ENCODE data around the gene APOBEC3F.
"Not testable (repeated sequence)": the region's sequence is repeated elsewhere in the genome, so short reads cannot be mapped to it uniquely, and the experiment has no call there.

APOBEC3F gene

DNA sequence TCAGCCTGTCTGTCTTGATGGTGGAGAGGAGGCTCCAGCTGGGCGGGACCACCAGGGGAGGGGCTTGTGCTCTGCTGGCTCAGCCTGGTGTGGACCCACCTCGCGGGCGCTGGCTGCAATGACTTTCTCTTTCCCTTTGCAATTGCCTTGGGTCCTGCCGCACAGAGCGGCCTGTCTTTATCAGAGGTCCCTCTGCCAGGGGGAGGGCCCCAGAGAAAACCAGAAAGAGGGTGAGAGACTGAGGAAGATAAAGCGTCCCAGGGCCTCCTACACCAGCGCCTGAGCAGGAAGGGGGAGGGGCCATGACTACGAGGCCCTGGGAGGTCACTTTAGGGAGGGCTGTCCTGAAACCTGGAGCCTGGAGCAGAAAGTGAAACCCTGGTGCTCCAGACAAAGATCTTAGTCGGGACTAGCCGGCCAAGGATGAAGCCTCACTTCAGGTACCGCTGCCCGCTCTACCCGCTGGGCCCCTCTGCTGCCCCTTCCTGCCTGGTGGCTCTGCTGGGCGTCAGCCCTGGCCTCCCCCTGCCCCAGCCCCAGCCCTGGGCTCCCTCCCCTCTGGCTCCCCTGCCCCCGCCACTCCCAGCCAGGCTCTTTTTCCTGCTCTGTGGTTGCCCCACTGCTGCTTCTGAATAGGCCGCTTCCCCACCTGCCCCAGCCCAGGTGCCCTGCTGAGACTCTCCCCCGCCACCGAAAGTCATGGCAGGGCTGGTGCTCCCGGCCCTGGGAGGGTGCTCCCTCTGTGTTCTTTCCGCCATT lies at the start of gene APOBEC3F:
Gene APOBEC3F, plus strand, starts transcription at position 327 of the 759 bp plus-strand sequence. Its CDS starts 97 bp downstream, at position 424.
- not testable (repeated sequence) for DNase-seq

DNA sequence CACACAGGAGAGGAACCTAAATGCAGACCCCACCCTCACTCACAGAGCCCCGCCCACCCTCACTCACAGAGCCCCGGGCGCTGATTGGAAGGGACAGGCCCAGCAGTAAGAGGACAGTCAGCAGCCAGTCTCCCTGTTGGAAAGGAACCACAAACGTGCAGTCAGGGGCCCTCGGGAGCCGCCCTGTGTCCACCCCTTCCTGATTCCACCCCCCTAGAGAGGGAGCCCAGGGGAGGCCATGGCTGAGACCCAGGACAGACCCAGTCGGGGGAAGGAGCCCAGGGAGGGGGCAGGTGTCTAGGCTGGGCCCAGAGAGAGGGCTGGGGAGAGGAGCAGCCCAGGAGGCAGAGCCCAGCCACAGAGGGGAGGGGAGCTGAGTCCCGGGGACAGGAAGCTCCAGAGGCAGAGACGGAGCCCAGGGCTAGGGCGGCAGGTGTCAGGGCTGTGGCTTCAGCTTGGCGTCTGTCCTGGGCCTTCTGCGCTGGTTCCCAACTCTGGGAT lies 47.7 kb upstream of the APOBEC3F start:
- DNase-seq = not testable (repeated sequence)

DNA sequence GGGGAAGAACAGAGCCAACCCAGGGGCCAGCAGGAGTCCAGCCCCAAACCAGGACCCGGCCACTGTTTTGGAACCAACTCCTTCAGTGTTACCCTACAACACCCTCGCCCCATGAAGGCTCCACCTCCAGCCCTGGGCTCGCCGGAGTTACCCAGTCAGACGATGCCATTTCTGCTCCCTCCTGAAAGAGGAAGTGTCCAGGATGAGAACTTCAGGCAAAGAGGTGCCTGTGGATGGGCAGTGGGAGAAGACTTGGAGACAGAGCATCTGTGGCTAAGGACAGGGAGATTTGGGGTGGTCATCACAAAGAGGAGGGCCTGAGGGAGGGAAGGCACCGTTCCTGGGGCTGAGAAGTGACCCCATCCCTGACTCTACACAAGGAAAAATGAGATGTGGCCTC lies 44.6 kb upstream of the APOBEC3F start:
- DNase-seq = no peak

DNA sequence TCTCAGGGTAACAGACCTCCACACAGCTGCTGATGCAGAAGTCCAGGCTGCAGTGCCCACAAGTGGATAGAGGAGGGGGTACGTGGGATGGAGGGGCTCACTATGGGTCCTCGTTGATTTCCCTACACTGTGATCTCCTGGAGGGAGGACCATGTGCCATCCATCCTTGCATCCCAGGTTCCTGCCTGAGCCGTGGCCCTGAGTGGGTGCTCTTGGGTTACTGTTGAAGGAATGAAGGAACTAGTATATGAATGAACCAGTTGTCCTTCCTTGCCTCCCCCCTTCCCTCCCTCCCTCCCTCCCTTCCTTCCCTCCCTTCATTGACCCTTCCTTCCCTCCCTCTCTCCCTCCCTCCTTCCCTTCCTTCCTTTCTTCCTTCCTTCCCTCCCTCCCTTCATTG lies 43.1 kb upstream of the APOBEC3F start:
- no peak for DNase-seq

DNA sequence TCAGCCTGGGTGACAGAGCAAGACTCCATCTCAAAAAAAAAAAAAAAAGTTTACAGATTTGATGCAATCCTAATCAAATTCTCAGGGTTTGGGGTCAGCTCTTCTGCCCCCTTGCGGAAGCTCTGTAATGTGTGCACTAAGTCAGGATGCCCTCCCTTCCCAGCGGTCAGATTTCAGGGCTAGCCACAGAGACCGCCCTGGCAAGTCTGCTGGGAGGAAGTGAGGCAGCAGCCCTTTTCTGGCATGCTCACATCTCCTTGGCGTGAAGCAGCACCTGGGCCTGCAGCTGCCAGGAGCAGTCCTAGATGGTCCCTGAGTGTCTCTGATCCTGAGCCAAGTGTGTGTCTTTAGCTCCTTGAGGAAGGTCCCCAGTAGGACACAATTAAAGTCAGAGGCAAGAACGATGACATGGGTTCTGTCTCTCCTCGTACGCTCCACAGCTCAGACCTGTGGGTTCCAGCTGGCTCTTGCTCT lies 37.5 kb upstream of the APOBEC3F start:
- DNase-seq = no peak

DNA sequence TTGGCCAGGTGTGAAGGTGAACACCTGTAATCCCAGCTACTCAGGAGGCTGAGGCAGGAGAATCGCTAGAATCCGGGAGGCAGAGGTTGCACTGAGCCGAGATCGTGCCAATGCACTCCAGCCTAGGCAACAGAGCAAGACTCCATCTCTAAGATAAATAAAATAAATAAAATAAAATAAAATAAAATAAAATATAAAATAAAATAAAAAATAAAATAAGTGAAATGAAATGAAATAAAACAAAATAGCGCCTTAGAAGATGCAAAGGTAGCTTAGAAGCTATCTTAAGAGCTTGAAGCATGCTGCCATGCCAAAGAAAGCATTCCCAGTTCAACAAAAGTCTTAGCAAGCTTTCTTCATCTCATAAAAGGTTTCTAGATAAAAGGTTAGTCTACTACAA lies 33.5 kb upstream of the APOBEC3F start:
- DNase-seq = no peak

DNA sequence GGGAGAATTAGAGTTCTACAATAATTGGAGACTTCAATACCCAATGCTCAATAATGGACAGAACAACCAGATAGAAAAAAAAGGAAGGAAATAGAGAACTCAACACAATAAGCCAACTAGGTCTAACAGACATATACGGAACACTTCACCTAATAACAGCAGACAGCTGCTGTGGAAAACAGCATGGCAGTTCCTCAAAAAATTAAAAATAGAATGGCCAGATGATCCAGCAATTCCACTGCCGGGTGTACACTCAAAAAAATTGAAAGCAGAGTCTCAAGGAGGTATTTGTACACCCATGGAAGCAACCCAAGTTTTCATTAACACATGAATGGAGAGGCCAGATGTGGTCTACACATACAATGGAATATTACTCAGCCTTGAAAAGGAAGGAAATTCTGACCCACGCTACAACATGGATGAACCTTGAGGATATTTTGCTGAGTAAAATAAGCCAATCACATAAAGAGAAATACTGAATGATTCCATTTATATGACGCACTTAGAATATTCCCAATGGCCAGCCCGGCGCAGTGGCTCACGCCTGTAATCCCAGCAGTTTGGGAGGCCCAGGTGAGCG lies 32.3 kb upstream of the APOBEC3F start:
- DNase-seq = not testable (repeated sequence)

DNA sequence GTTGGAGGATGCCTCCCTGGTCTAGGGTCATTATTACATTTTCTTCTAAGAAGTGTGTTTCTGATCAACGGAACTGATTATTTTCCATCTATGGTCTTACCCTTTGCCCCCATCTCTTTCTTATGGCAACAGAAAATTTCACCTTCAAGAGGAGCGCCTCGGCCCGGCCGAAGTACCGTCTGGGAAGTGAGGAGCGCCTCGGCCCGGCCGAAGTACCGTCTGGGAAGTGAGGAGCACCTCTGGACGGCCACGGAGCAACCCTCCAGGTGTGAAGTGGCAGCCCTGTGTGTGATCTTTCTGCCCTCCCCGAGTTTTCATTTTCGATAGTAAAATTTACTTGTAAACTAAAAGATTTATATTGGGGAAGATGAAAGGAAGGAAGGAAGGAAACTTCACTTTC lies 29.7 kb upstream of the APOBEC3F start:
- DNase-seq = no peak

DNA sequence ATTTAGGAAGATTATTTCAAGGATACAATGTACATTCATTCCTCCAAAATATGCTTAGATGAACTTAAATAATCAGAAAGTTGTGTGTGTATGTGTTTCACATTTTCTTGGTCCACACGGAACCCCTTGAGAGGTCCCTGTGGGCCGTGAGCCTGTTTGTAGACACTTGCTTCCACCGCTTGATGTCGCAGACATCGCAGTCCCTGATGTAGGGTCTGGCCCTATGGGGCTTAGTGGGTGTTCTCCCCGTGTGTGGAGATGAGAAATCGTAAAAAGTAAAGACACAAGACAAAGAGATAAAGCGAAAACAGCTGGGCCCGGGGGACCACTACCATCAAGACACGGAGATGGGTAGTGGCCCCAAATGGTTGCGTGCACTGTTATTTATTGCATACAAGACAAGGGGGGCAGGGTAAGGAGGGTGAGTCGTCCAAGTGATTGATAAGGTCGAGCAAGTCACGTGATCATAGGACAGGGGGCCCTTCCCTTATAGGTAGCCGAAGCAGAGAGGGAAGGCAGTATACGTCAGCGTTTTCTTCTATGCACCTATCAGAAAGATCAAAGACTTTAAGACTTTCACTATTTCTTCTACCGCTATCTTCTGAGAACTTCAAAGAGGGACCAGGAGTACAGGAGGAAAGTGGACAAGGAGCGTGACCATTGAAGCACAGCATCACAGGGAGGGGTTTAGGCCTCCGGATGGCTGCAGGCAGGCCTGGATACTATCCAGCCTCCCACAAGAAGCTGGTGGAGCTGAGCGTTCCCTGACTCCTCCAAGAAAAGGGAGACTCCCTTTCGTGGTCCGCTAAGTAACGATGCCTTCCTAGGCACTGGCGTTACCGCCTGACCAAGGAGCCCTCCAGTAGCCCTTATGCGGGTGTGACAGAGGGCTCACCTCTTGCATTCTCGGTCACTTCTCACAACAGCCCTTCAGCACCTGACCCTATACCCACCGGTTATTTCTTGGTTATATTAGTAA lies 27.8 kb upstream of the APOBEC3F start:
- DNase-seq = no peak

DNA sequence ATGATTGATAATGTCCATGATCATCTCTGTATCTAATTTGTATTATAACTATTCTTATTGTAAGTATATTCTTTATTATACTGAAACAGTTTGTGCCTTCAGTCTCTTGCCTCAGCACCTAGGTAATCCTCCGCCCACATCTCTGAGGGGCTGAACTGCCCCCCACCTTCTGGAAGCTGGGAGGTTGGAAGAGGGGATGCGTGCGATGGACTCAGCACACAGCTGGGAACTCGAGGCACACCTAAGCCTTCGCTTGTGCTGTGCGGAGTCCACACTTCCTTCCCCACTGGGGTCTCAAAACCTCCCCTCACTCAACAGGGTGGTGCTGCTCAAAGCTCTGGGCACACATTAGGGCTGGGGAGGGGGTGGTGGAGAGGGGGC lies 27.1 kb upstream of the APOBEC3F start:
- DNase-seq = not testable (repeated sequence)

DNA sequence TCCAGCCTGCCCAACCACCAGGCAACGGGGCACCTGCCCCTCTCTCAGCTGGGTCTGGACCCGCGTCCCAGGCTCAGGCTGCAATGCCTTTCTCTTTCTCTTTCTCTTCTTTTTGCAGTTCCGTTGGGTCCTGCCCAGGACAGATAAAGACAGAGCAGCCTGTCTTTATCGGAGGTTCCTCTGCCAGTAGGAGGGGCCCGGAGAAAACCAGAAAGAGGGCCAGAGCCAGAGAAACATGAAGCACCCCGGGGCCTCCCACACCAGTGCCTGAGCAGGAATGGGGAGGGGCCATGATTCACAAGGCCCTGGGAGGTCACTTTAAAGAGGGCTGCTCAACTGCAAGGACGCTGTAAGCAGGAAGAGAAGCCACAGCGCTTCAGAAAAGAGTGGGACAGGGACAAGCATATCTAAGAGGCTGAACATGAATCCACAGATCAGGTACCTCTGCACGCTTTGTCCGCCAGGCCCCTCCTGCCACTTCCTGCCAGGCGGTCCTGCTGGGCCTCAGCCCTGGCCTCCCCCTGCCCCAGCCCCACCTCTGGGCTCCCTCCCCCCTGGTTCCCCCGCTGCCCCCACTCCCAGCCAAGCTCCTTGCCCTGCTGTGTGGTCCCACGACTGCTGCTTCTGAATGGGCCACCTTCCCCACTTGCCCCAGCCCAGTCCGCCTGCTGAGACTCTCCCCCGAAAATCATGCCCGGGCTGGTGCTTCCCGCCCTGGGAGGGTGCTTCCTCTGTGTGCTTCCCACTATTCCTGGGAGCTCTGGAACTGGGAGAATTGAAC lies 26.5 kb upstream of the APOBEC3F start, which contains the start of gene APOBEC3C:
Gene APOBEC3C, plus strand, starts transcription at position 316 of the 781 bp plus-strand sequence. Its CDS starts 106 bp downstream, at position 422.
- DNase-seq = no peak

DNA sequence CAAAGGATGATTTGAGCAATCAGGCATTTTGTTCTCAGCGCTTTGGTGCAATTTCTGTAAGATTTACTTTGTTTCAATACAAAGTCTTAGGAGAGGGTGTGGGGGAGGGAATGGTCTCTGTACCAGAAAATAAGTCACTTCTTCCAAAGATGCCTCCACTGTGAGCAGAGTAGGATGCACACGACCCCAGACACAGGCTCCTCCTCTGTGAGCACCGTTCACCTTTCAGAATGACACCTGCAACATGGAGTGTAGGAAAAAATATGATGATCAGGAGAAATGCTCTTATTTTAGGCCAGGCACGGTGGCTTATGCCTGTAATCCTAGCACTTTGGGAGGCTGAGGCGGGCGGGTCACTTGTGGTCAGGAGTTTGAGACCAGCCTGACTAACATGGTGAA lies 25.9 kb upstream of the APOBEC3F start:
- DNase-seq = not testable (repeated sequence)

DNA sequence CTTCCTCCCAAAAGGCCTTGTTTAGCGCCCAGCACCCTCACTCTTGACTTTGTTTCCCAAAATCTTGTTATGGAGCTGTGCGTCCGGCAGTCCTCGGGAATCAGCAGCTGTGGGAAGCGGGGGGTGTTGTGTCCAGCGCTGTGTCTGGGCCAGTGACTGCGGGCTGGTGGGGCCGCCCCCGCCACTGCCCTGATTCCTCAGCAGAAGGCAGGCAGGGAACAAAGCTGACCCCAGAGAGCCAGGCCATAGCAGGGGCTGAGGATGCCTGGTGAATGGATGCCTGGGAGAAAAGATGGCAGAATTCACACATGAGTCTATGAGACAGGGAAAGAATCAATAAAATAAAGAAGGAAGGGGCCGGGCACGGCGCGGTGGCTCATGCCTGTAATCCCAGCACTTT lies 24.1 kb upstream of the APOBEC3F start:
- no peak for DNase-seq

DNA sequence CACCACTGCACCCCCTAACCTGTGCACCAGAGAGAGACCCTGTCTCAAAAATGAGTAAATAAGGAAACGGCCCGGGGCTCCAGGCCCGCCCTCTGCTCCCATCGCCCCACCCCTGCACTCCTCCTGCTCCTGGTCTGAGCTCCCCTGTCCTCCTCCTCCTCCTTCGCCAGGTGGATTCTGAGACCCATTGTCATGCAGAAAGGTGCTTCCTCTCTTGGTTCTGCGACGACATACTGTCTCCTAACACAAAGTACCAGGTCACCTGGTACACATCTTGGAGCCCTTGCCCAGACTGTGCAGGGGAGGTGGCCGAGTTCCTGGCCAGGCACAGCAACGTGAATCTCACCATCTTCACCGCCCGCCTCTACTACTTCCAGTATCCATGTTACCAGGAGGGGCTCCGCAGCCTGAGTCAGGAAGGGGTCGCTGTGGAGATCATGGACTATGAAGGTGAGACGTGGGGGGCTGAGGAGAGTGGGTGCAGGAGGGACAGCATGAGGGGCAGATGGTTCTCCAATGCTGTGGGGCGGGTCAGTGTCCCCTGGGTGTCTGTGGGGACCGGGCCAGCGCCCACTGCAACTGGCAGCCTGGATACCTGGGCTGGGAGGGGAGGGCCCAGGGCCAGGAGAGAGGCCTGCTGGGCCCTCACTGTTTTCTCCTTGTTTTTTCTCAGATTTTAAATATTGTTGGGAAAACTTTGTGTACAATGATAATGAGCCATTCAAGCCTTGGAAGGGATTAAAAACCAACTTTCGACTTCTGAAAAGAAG lies 22.9 kb upstream of the APOBEC3F start:
- no peak for DNase-seq

DNA sequence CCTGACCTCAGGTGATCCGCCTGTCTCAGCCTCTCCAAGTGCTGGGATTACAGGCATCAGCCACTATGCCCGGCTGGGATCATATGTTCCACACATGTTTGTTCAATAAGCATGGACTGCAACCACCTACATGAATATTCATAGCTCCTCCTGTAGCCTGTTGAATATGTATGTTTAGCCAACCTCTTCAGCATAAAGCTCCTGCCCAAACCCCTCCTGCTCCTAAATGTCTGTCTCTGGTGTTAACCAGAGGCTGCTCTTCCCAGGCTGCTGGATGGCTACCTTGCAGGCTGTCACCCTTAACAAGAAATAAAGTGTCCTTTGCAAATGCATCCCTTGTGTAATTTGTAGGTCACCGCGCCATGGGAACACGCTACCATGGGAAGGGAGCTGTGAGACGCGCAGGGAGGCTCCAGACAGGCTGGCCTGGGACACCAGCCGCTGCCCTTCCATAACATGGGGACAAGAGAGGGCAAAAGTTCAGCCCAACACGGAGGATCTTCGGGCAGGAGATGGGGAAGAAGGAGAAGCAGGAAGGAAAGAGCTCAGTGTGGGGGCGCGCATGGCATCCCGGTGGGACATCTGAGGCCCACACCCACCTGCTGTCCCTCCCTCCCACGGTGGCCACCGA lies 20.5 kb upstream of the APOBEC3F start:
- not testable (repeated sequence) for DNase-seq

DNA sequence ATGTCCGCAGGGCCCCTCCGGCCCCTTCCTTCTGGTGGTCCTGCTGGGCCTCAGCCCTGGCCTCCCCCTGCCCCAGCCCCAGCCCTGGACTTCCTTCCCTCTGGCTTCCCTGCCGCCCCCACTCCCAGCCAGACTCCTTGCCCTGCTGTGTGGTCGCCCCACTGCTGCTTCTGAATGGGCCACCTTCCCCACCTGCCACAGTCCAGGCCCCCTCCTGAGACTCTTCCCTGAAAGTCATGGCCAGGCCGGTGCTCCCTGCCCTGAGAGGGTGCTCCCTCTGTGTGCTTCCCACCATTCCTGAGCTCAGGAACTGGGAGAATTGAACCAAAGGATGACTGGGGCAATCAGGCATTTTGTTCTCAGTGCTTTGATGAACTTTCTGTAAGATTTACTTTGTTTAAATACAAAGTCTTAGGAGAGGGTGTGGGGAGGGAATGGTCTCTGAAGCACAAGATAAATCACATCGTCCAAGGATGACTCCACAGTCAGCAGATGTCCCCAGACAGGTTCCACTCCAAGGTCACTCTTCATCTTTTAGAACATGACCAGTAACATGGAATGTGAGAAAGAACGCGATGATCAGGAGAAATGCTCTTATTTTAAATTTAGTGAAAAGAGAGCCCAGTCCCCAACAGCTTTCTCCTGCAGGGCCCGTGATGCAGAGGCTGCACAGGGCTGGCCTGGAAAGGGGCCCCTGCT lies 19.0 kb upstream of the APOBEC3F start:
- DNase-seq = no peak

DNA sequence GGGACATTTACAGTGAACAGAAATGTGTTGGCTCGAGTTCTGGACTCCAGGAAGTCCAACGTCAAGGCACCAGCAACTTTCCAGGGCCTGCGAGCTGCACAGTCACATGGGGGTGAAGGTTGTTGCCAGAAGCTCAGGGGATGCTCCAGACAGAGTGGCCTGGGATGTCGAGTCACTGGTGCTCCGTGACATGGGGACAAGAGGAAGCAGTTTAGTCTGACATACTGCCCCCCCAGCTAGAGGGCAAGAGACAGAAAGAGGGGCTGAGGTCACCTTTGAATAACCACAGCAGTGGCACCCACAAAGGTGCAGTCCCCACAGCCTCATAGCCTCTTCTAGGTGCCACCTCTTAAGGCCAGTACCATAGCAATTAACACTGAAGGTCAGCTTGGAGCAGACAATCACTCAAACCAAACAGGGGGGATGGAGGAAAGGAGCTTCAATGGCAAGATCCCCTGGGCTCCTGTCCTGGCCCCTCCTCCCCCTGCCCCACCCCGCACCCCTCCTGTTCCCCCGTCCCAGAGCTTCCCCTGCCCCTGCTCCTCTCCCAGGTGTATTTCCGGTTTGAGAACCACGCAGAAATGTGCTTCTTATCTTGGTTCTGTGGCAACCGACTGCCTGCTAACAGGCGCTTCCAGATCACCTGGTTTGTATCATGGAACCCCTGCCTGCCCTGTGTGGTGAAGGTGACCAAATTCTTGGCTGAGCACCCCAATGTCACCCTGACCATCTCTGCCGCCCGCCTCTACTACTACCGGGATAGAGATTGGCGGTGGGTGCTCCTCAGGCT lies 15.9 kb upstream of the APOBEC3F start:
- DNase-seq = no peak

DNA sequence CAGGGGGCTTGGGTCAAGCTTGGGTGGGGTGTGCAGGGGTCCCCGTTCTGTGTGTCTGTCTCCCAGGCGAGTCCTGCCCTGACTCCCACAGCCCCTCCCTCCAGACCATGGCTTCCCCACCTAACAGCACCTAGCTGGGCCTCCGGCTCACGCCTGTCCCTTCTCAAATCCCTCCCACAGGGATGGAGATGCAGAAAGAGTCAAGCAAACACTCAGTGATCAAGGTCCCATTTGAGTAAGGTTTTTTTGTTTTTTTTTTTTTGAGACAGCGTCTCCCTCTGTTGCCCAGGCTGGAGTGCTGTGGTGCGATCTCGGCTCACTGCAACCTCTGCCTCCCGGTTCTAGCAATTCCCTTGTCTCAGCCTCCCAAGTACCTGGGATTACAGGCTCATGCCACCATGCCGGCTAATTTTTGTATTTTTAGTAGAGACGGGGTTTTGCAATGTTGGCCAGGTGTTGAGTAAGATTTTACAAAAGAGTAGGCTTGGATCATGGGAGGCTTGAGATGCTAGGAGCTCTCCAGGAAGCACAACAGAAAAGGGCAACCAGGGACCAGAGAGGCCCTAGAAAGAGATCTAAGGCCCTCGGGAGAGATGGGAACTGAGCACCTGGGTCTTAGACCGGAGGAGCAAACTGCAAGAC lies 14.0 kb upstream of the APOBEC3F start:
- DNase-seq = no peak

DNA sequence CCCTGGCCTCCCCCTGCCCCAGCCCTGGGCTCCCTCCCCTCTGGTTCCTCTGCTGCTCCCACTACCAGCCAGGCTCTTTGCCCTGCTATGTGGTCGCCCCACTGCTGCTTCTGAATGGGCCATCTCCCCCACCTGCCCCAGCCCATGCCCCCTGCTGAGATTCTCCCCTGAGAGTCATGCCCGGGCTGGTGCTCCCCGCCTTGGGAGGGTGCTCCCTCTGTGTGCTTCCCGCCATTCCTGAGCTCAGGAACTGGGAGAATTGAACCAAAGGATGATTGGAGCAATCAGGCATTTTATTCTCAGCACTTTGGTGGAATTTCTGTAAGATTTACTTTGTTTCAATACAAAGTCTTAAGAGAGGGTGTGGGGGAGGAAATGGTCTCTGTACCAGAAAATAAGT lies 12.9 kb upstream of the APOBEC3F start:
- no peak for DNase-seq
